H9 (cell line): ENCODE data around the gene ABHD15. TPM values are rescaled to one million over a fixed set of nuclear protein-coding genes. Genes with fewer than 3 reads are reported as not detected.

Experiments used
- DNase-seq: peaks from one replicate; pipeline ENCODE4 v3.0.0-alpha.2; 2017
- H2AFZ ChIP-seq: one replicate; pipeline ENCODE4 v1.6.1; 2013; ENCODE audit warnings: mild to moderate bottlenecking, low read length, control low read depth, moderate library complexity
- H2AK5ac ChIP-seq: 2 replicates; pipeline ENCODE4 v1.6.1; 2013; ENCODE audit warnings: low read length, control low read depth, mixed read lengths; ENCODE audit not compliant: insufficient read length
- H2BK120ac ChIP-seq: one replicate; pipeline ENCODE4 v1.6.1; 2013; ENCODE audit warnings: low read depth, mild to moderate bottlenecking, low read length, control low read depth, inconsistent platforms; ENCODE audit not compliant: poor library complexity, severe bottlenecking
- H2BK12ac ChIP-seq: 2 replicates; pipeline ENCODE4 v1.6.1; 2013; ENCODE audit warnings: low read length, control low read depth, mixed read lengths, low read depth; ENCODE audit not compliant: insufficient read length
- H2BK15ac ChIP-seq: 2 replicates; pipeline ENCODE4 v1.6.1; 2013; ENCODE audit warnings: low read depth, low read length, control low read depth
- H2BK20ac ChIP-seq: one replicate; pipeline ENCODE4 v1.6.1; 2013; ENCODE audit warnings: low read depth, mild to moderate bottlenecking, low read length, control low read depth, inconsistent platforms; ENCODE audit not compliant: poor library complexity, severe bottlenecking
- H2BK5ac ChIP-seq: 2 replicates; pipeline ENCODE4 v1.6.1; 2013; ENCODE audit warnings: low read length, control low read depth, mixed read lengths; ENCODE audit not compliant: insufficient read length
- H3K14ac ChIP-seq: 2 replicates; pipeline ENCODE4 v1.6.1; 2013; ENCODE audit warnings: low read length, control low read depth; ENCODE audit not compliant: insufficient read depth
- H3K18ac ChIP-seq: 2 replicates; pipeline ENCODE4 v1.6.1; 2013; ENCODE audit warnings: low read depth, mild to moderate bottlenecking, mixed read lengths, low read length, control low read depth; ENCODE audit not compliant: insufficient read length
- H3K23ac ChIP-seq: 2 replicates; pipeline ENCODE4 v1.6.1; 2013; ENCODE audit warnings: low read length, control low read depth, mixed read lengths, low read depth; ENCODE audit not compliant: insufficient read length
- H3K23me2 ChIP-seq: 2 replicates; pipeline ENCODE4 v1.6.1; 2013; ENCODE audit warnings: low read depth, mild to moderate bottlenecking, mixed read lengths, low read length, control low read depth; ENCODE audit not compliant: insufficient read length, poor library complexity, severe bottlenecking
- H3K27ac ChIP-seq: 2 replicates; pipeline ENCODE4 v1.5.1; 2013; ENCODE audit warnings: low read length, control low read depth, mixed read lengths, low read depth; ENCODE audit not compliant: insufficient read length
- H3K27me3 ChIP-seq: 2 replicates; pipeline ENCODE4 v1.6.1; 2013; ENCODE audit warnings: low read length, control low read depth, inconsistent platforms; ENCODE audit not compliant: insufficient read depth
- H3K4ac ChIP-seq: 2 replicates; pipeline ENCODE4 v1.6.1; 2013; ENCODE audit warnings: low read depth, mild to moderate bottlenecking, control low read depth, inconsistent platforms, low read length, moderate library complexity
- H3K4me1 ChIP-seq: 2 replicates; pipeline ENCODE4 v1.6.1; 2013; ENCODE audit warnings: low read length, control low read depth, inconsistent platforms; ENCODE audit not compliant: insufficient read depth
- H3K4me2 ChIP-seq: 2 replicates; pipeline ENCODE4 v1.6.1; 2013; ENCODE audit warnings: low read length, control low read depth, mixed read lengths; ENCODE audit not compliant: insufficient read length, insufficient read depth
- H3K56ac ChIP-seq: 2 replicates; pipeline ENCODE4 v1.6.1; 2013; ENCODE audit warnings: low read depth, mild to moderate bottlenecking, mixed read lengths, low read length, control low read depth; ENCODE audit not compliant: insufficient read length
- H3K79me1 ChIP-seq: 2 replicates; pipeline ENCODE4 v1.6.1; 2013; ENCODE audit warnings: low read depth, mild to moderate bottlenecking, moderate library complexity, low read length, control low read depth, inconsistent platforms; ENCODE audit not compliant: insufficient read depth, poor library complexity, severe bottlenecking
- H3K79me2 ChIP-seq: 2 replicates; pipeline ENCODE4 v1.6.1; 2013; ENCODE audit warnings: low read length, control low read depth, inconsistent platforms; ENCODE audit not compliant: insufficient read depth
- H3K9ac ChIP-seq: 2 replicates; pipeline ENCODE4 v1.6.1; 2013; ENCODE audit warnings: low read length, control low read depth, mixed read lengths; ENCODE audit not compliant: insufficient read length; ENCODE audit errors: extremely low read depth
- H3K9me3 ChIP-seq: one replicate; pipeline ENCODE4 v1.6.1; 2013; ENCODE audit warnings: low read depth, low read length, inconsistent platforms; ENCODE audit not compliant: control insufficient read depth
- H3T11ph ChIP-seq: one replicate; pipeline ENCODE4 v1.6.1; 2013; ENCODE audit warnings: mild to moderate bottlenecking, low read length, control low read depth, inconsistent platforms
- H4K20me1 ChIP-seq: one replicate; pipeline ENCODE4 v1.6.1; 2013; ENCODE audit not compliant: control insufficient read depth, insufficient read length, insufficient read depth
- H4K5ac ChIP-seq: 2 replicates; pipeline ENCODE4 v1.6.1; 2013; ENCODE audit warnings: low read depth, mild to moderate bottlenecking, mixed read lengths, low read length, control low read depth; ENCODE audit not compliant: insufficient read length
- H4K8ac ChIP-seq: replicated peaks from 2 replicates; pipeline ENCODE4 v1.6.1; 2013; ENCODE audit warnings: low read length, control low read depth, mixed read lengths, low read depth; ENCODE audit not compliant: insufficient read length
- H4K91ac ChIP-seq: 2 replicates; pipeline ENCODE4 v1.6.1; 2013; ENCODE audit warnings: low read depth, mild to moderate bottlenecking, moderate library complexity, mixed read lengths, low read length, control low read depth; ENCODE audit not compliant: insufficient read length
- H3K27ac Mint-ChIP-seq, 3 experiments: 2 replicates in 2 of 3; 3 replicates in 1 of 3; pipeline ENCODE4 v1.8.0; 2020 to 2021; ENCODE audit warnings: mixed read lengths in 3 of 3, mild to moderate bottlenecking in 1 of 3, moderate library complexity in 1 of 3
- H3K27me3 Mint-ChIP-seq: 2 replicates; pipeline ENCODE4 v1.8.0; 2021; ENCODE audit warnings: low read depth, mild to moderate bottlenecking, moderate library complexity, mixed read lengths
- H3K36me3 Mint-ChIP-seq, 3 experiments: 2 replicates in 2 of 3; 3 replicates in 1 of 3; pipeline ENCODE4 v1.8.0; 2020 to 2021; ENCODE audit warnings: low read depth in 3 of 3, mixed read lengths in 3 of 3; ENCODE audit not compliant: insufficient read depth in 1 of 3
- H3K4me1 Mint-ChIP-seq, 2 experiments: 2 replicates each; pipeline ENCODE4 v1.8.0; 2020; ENCODE audit warnings: mixed read lengths in 2 of 2
- H3K4me3 Mint-ChIP-seq, 2 experiments: 2 replicates in 1 of 2; 3 replicates in 1 of 2; pipeline ENCODE4 v1.8.0; 2020 to 2021; ENCODE audit warnings: mild to moderate bottlenecking in 2 of 2, mixed read lengths in 2 of 2, moderate library complexity in 1 of 2
- H3K9me3 Mint-ChIP-seq, 2 experiments: 2 replicates in 1 of 2; 3 replicates in 1 of 2; pipeline ENCODE4 v1.8.0; 2020; ENCODE audit warnings: mild to moderate bottlenecking in 2 of 2, mixed read lengths in 2 of 2, moderate library complexity in 1 of 2
- WGBS: extraction: QIAGEN DNeasy Blood & Tissue Kit; methylation state at CpG from one replicate; pipeline ENCODE4 v1.1.7; 2013; ENCODE audit warnings: missing lambda C conversion rate, low lambda C conversion rate, mixed read lengths; ENCODE audit not compliant: insufficient read length; ENCODE audit errors: extremely low coverage; 5-methylcytosine and 5-hydroxymethylcytosine counted together
- total RNA-seq: library from RNA; stranded (reverse); gene quantifications from 2 replicates; pipeline ENCODE4 v1.2.1, GENCODE V29; 2021
- TF ChIP-seq, protein P1 (sequence below): fragments of 200-600 bp; sonication (generic); conservative IDR thresholded peaks from 3 replicates; pipeline ENCODE4 v1.8.0; 2021; ENCODE audit warnings: antibody characterized with exemption, mild to moderate bottlenecking

Gene ABHD15
- total RNA-seq, 1 experiment from 2014 or later: 2.5 TPM

DNA sequence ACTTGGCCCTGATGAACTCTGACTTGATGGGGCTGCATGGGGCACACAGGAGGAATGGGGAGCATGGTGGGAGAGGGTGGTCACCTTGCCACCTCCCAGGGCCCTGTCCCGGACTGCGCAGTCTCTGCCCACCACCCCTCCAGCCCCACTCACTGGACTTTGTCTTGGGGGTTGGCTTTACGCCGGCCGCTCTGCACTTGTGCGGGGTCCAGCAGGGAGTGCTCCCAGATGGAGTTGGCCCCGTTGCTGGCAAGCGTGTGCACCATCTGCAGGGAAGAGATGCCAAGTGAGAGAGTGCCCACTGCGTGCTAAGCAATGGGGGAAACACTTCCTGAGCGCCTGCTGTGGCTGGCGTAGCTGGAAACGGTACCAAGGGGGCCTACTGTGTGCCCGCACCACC is 15.9 kb upstream of the ABHD15 start:
- H4K20me1 ChIP-seq: no peaks in the 10 kb centered on the region
- peaks cover 4% of the 10 kb centered on the region for H3K79me1 ChIP-seq
- no peak overlapping the region for H3K56ac ChIP-seq
- H2BK5ac ChIP-seq: no peak overlapping the region
- no peak overlapping the region for H2BK12ac ChIP-seq
- H3K27me3 Mint-ChIP-seq: no peaks in the 10 kb centered on the region
- H2AFZ ChIP-seq: no peak overlapping the region
- peaks cover 15% of the 10 kb centered on the region; the same call in 1 of the 2 replicates for H3K79me2 ChIP-seq
- no peaks in the 10 kb centered on the region for H3K9me3 Mint-ChIP-seq
- H3K9me3 ChIP-seq: no peaks in the 10 kb centered on the region
- no peak overlapping the region for H3K4me2 ChIP-seq
- H3K27ac ChIP-seq: no peak overlapping the region
- no peak overlapping the region for H3K4ac ChIP-seq
- no peak overlapping the region for H2BK120ac ChIP-seq
- no peaks in the 10 kb centered on the region for H3K27me3 ChIP-seq
- no peak overlapping the region for H3K4me3 Mint-ChIP-seq
- no peak overlapping the region for H4K8ac ChIP-seq
- no peak overlapping the region for H4K5ac ChIP-seq
- no peak overlapping the region for H2BK20ac ChIP-seq
- no peak overlapping the region for H3K14ac ChIP-seq
- no peak for DNase-seq
- peaks cover 15% of the 10 kb centered on the region; the same call in 1 of the 2 replicates for H3K4me1 ChIP-seq
- H3K18ac ChIP-seq: no peak overlapping the region
- no peak overlapping the region for H2BK15ac ChIP-seq
- H4K91ac ChIP-seq: no peak overlapping the region
- H3K23ac ChIP-seq: no peak overlapping the region
- no peak overlapping the region for H3K27ac Mint-ChIP-seq
- no peak overlapping the region for H3K9ac ChIP-seq
- no CpG with 5 or more reads among the region's 13 CpGs for WGBS
- H2AK5ac ChIP-seq: no peak overlapping the region
- H3K23me2 ChIP-seq: no peaks in the 10 kb centered on the region
- H3K4me1 Mint-ChIP-seq: peaks cover 22 to 37% of the 10 kb centered on the region in 2 experiments
- H3T11ph ChIP-seq: no peak overlapping the region
- TF ChIP-seq, protein P1, sequence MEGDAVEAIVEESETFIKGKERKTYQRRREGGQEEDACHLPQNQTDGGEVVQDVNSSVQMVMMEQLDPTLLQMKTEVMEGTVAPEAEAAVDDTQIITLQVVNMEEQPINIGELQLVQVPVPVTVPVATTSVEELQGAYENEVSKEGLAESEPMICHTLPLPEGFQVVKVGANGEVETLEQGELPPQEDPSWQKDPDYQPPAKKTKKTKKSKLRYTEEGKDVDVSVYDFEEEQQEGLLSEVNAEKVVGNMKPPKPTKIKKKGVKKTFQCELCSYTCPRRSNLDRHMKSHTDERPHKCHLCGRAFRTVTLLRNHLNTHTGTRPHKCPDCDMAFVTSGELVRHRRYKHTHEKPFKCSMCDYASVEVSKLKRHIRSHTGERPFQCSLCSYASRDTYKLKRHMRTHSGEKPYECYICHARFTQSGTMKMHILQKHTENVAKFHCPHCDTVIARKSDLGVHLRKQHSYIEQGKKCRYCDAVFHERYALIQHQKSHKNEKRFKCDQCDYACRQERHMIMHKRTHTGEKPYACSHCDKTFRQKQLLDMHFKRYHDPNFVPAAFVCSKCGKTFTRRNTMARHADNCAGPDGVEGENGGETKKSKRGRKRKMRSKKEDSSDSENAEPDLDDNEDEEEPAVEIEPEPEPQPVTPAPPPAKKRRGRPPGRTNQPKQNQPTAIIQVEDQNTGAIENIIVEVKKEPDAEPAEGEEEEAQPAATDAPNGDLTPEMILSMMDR: no peak
- H3K36me3 Mint-ChIP-seq: peaks cover 20 to 52% (median 43%) of the 10 kb centered on the region in 3 experiments
